ENCODE data around the gene GPC6. TPM values are rescaled to one million over a fixed set of nuclear protein-coding genes. Genes with fewer than 3 reads are reported as not detected.

Gene GPC6
- total RNA-seq, 2 experiments from 2014 or later: not detected

- no peaks in the 10 kb centered on the region for H3K36me3 ChIP-seq (ENCODE audit: insufficient read depth, low read length)
- H3K27ac ChIP-seq (ENCODE audit: low read depth, low read length, poor library complexity, severe bottlenecking): no peak overlapping the region
- intact Hi-C loops (cut with micrococcal nuclease; ENCODE audit: unreplicated experiment): no loop called here
- no peak overlapping the region for H3K4me3 ChIP-seq (ENCODE audit: low read depth, low read length, poor library complexity, severe bottlenecking)
- H3K4me1 ChIP-seq (ENCODE audit: insufficient read depth, low read length, poor library complexity, severe bottlenecking): no peaks in the 10 kb centered on the region
- H3K4me2 ChIP-seq (ENCODE audit: low read length): no peak overlapping the region
- no peak for TF ChIP-seq CTCF (conservative IDR thresholded peaks at IDR 0.05; ENCODE audit: low read length)
- TF ChIP-seq EZH2phosphoT487 (IDR thresholded peaks at IDR 0.05; ENCODE audit: borderline replicate concordance, low read depth, low read length): no peak
- H3K9me3 ChIP-seq (ENCODE audit: low read length): no peaks in the 10 kb centered on the region
- no peaks in the 10 kb centered on the region for H4K20me1 ChIP-seq (ENCODE audit: insufficient read depth, low read length)
- H3K9me2 ChIP-seq (ENCODE audit: insufficient read depth, low read length): no peaks in the 10 kb centered on the region
- H3K79me2 ChIP-seq (ENCODE audit: insufficient read depth, low read depth, low read length): no peaks in the 10 kb centered on the region
- BruUV-seq (replicated peaks): no TSS peak
- no peak for DNase-seq (ENCODE audit: low spot score)
- ChIA-PET POLR2A (no interaction called here), CTCF (ENCODE audit: unreplicated experiment) (no interaction called here)
- H2AFZ ChIP-seq (ENCODE audit: low read length): no peak overlapping the region
These were observed 862.1 kb downstream of the GPC6 start for GRCh38 chr13:94088742-94089141.

- TF ChIP-seq EZH2phosphoT487 (IDR thresholded peaks at IDR 0.05; ENCODE audit: borderline replicate concordance, low read depth, low read length): no peak
- TF ChIP-seq CTCF (conservative IDR thresholded peaks at IDR 0.05; ENCODE audit: low read length): no peak
- POLR2A ChIA-PET: no interaction called here
These were observed 864.3 kb downstream of the GPC6 start for GRCh38 chr13:94090773-94091480.

GRCh38 chr13:94093652-94094315, 867.2 kb downstream of the GPC6 start:
- H3K9me2 ChIP-seq (ENCODE audit: insufficient read depth, low read length): no peaks in the 10 kb centered on the region
- H3K79me2 ChIP-seq (ENCODE audit: insufficient read depth, low read depth, low read length): no peaks in the 10 kb centered on the region
- POLR2A ChIA-PET: interaction anchor here (0.7 kb wide), 1 partner anchor 169 kb away, joined by 3 read pairs; no protein-coding TSS in a partner anchor
- no peaks in the 10 kb centered on the region for H3K36me3 ChIP-seq (ENCODE audit: insufficient read depth, low read length)
- TF ChIP-seq CTCF (conservative IDR thresholded peaks at IDR 0.05; ENCODE audit: low read length) (no peak), EZH2phosphoT487 (IDR thresholded peaks at IDR 0.05; ENCODE audit: borderline replicate concordance, low read depth, low read length) (no peak)
- H3K4me3 ChIP-seq (ENCODE audit: low read depth, low read length, poor library complexity, severe bottlenecking): no peak overlapping the region
- no peak for DNase-seq (ENCODE audit: low spot score)
- H3K27ac ChIP-seq (ENCODE audit: low read depth, low read length, poor library complexity, severe bottlenecking): no peak overlapping the region
- no peaks in the 10 kb centered on the region for H3K9me3 ChIP-seq (ENCODE audit: low read length)
- H3K4me1 ChIP-seq (ENCODE audit: insufficient read depth, low read length, poor library complexity, severe bottlenecking): no peaks in the 10 kb centered on the region
- no peaks in the 10 kb centered on the region for H4K20me1 ChIP-seq (ENCODE audit: insufficient read depth, low read length)
- BruUV-seq (replicated peaks): no TSS peak
- no peak overlapping the region for H3K4me2 ChIP-seq (ENCODE audit: low read length)
- CTCF ChIA-PET (ENCODE audit: unreplicated experiment): no interaction called here
- no peak overlapping the region for H2AFZ ChIP-seq (ENCODE audit: low read length)
- intact Hi-C loops (cut with micrococcal nuclease; ENCODE audit: unreplicated experiment): no loop called here

More at GRCh38 chr13:94090773-94091480, 864.3 kb downstream of the GPC6 start:
- no peaks in the 10 kb centered on the region for H4K20me1 ChIP-seq (ENCODE audit: insufficient read depth, low read length)
- no peaks in the 10 kb centered on the region for H3K9me2 ChIP-seq (ENCODE audit: insufficient read depth, low read length)
- BruUV-seq (replicated peaks): no TSS peak
- intact Hi-C loops (cut with micrococcal nuclease; ENCODE audit: unreplicated experiment): no loop called here
- H3K27ac ChIP-seq (ENCODE audit: low read depth, low read length, poor library complexity, severe bottlenecking): no peak overlapping the region
- no peaks in the 10 kb centered on the region for H3K9me3 ChIP-seq (ENCODE audit: low read length)
- no peak overlapping the region for H2AFZ ChIP-seq (ENCODE audit: low read length)
- H3K4me3 ChIP-seq (ENCODE audit: low read depth, low read length, poor library complexity, severe bottlenecking): no peak overlapping the region
- no peak for DNase-seq (ENCODE audit: low spot score)
- no peaks in the 10 kb centered on the region for H3K79me2 ChIP-seq (ENCODE audit: insufficient read depth, low read depth, low read length)
- H3K4me1 ChIP-seq (ENCODE audit: insufficient read depth, low read length, poor library complexity, severe bottlenecking): no peaks in the 10 kb centered on the region
- H3K4me2 ChIP-seq (ENCODE audit: low read length): no peak overlapping the region
- no peaks in the 10 kb centered on the region for H3K36me3 ChIP-seq (ENCODE audit: insufficient read depth, low read length)
- CTCF ChIA-PET (ENCODE audit: unreplicated experiment): no interaction called here

Measured in OCI-LY7 (cell line).